IMR-90 (cell line): Measurements from ENCODE around the gene ISCU. TPM values are rescaled to one million over a fixed set of nuclear protein-coding genes. Genes with fewer than 3 reads are reported as not detected.

ENCODE experiments used
- ATAC-seq: fragments of 200-7000 bp; cut with Tn5 transposase; 2 replicates; pipeline ENCODE4 v1.9.1; 2020; ENCODE audit warnings: low read depth, mild to moderate bottlenecking, moderate library complexity
- BruUV-seq: library from RNA; stranded (reverse); fragments of 400-500 nt; replicated peaks from 2 replicates; lab custom pipeline; 2021; lab: Mats Ljungman, UMichigan
- CTCF ChIA-PET: fragments of 300-600 bp; formaldehyde crosslinking; extraction: SDS; loops from one replicate; lab custom pipeline; 2021; ENCODE audit warnings: antibody characterized with exemption; lab: Yijun Ruan, JAX
- POLR2A ChIA-PET: fragments of 300-600 bp; sonication (Branson Sonifier 250); formaldehyde crosslinking; loops from one replicate; lab custom pipeline; 2022; ENCODE audit warnings: antibody characterized with exemption; ENCODE audit not compliant: unreplicated experiment; lab: Charles Lee
- DNase-seq: peaks from one replicate; pipeline ENCODE4 v3.0.0; 2013
- H2AFZ ChIP-seq: replicated peaks from 2 replicates; pipeline ENCODE3; 2013; ENCODE audit warnings: low read length, mild to moderate bottlenecking; ENCODE audit not compliant: poor library complexity
- H2AK5ac ChIP-seq: 2 replicates; pipeline ENCODE4 v1.6.1; 2013; ENCODE audit warnings: low read depth, low read length, inconsistent platforms
- H2AK9ac ChIP-seq: replicated peaks from 2 replicates; pipeline ENCODE3; 2013; ENCODE audit warnings: mild to moderate bottlenecking, low read depth, low read length, moderate library complexity; ENCODE audit not compliant: poor library complexity
- H2BK120ac ChIP-seq: 2 replicates; pipeline ENCODE4 v1.6.1; 2013; ENCODE audit warnings: low read depth, low read length, inconsistent platforms
- H2BK15ac ChIP-seq: 3 replicates; pipeline ENCODE4 v1.6.1; 2013; ENCODE audit warnings: low read depth, low read length, inconsistent platforms
- H2BK20ac ChIP-seq: 2 replicates; pipeline ENCODE4 v1.6.1; 2013; ENCODE audit warnings: low read depth, mild to moderate bottlenecking, inconsistent platforms, low read length, moderate library complexity
- H2BK5ac ChIP-seq: 2 replicates; pipeline ENCODE4 v1.6.1; 2013; ENCODE audit warnings: mild to moderate bottlenecking, low read depth, low read length, inconsistent platforms; ENCODE audit not compliant: poor library complexity, severe bottlenecking
- H3K14ac ChIP-seq: replicated peaks from 2 replicates; pipeline ENCODE4 v1.6.1; 2013; ENCODE audit warnings: low read depth, low read length, inconsistent platforms
- H3K18ac ChIP-seq: 2 replicates; pipeline ENCODE4 v1.6.1; 2013; ENCODE audit warnings: low read depth, low read length, control low read depth
- H3K23ac ChIP-seq: 2 replicates; pipeline ENCODE4 v1.6.1; 2013; ENCODE audit warnings: low read depth, low read length, inconsistent platforms
- H3K27ac ChIP-seq: 2 replicates; pipeline ENCODE4 v1.5.1; 2013; ENCODE audit warnings: mild to moderate bottlenecking, control low read depth, low read length; ENCODE audit not compliant: insufficient read depth
- H3K27me3 ChIP-seq: 2 replicates; pipeline ENCODE4 v1.6.1; 2013; ENCODE audit warnings: low read length; ENCODE audit not compliant: control insufficient read depth, insufficient read depth
- H3K36me3 ChIP-seq: 2 replicates; pipeline ENCODE4 v1.6.1; 2013; ENCODE audit warnings: low read length, mixed read lengths; ENCODE audit not compliant: control insufficient read depth, insufficient read depth
- H3K4ac ChIP-seq: 2 replicates; pipeline ENCODE4 v1.6.1; 2013; ENCODE audit warnings: low read depth, low read length, inconsistent platforms
- H3K4me1 ChIP-seq: 2 replicates; pipeline ENCODE4 v1.6.1; 2013; ENCODE audit warnings: low read length, mixed read lengths; ENCODE audit not compliant: control insufficient read depth, insufficient read depth
- H3K4me2 ChIP-seq: 2 replicates; pipeline ENCODE4 v1.6.1; 2013; ENCODE audit warnings: low read depth, mild to moderate bottlenecking, control low read depth, low read length, moderate library complexity
- H3K4me3 ChIP-seq: 2 replicates; pipeline ENCODE4 v1.5.1; 2013; ENCODE audit warnings: low read depth, mild to moderate bottlenecking, control low read depth, low read length, moderate library complexity; ENCODE audit not compliant: insufficient read depth
- H3K56ac ChIP-seq: 2 replicates; pipeline ENCODE4 v1.6.1; 2013; ENCODE audit warnings: low read length, inconsistent platforms; ENCODE audit not compliant: insufficient read depth; ENCODE audit errors: extremely low read depth
- H3K79me1 ChIP-seq, 2 experiments: 2 replicates each; pipeline ENCODE4 v1.6.1; 2013; ENCODE audit warnings: low read length in 2 of 2, inconsistent platforms in 1 of 2, low read depth in 1 of 2
- H3K9ac ChIP-seq: 2 replicates; pipeline ENCODE4 v1.6.1; 2013; ENCODE audit warnings: low read depth, low read length, control low read depth
- H3K9me1 ChIP-seq: 2 replicates; pipeline ENCODE4 v1.6.1; 2013; ENCODE audit warnings: low read length, inconsistent platforms; ENCODE audit not compliant: insufficient read depth
- H3K9me3 ChIP-seq: 2 replicates; pipeline ENCODE4 v1.6.1; 2013; ENCODE audit warnings: low read length; ENCODE audit not compliant: control insufficient read depth, insufficient read depth
- H4K20me1 ChIP-seq: 2 replicates; pipeline ENCODE4 v1.6.1; 2013; ENCODE audit warnings: low read length, inconsistent platforms; ENCODE audit not compliant: insufficient read depth
- H4K5ac ChIP-seq: 2 replicates; pipeline ENCODE4 v1.6.1; 2013; ENCODE audit warnings: mild to moderate bottlenecking, low read depth, low read length, control low read depth
- H4K8ac ChIP-seq, 2 experiments: 2 replicates each; pipeline ENCODE4 v1.6.1; 2013; ENCODE audit warnings: low read depth in 2 of 2, low read length in 2 of 2, control low read depth in 1 of 2, inconsistent platforms in 1 of 2
- H4K91ac ChIP-seq: 2 replicates; pipeline ENCODE4 v1.6.1; 2013; ENCODE audit warnings: low read depth, low read length, inconsistent platforms; ENCODE audit not compliant: insufficient read depth
- NFE2L2 ChIP-seq: fragments of 150-350 bp; IDR thresholded peaks from 2 replicates; pipeline ENCODE4 v1.6.1; 2016; ENCODE audit warnings: low read depth, mild to moderate bottlenecking, low read length
- POLR2A ChIP-seq: IDR thresholded peaks from 2 replicates; pipeline ENCODE4 v1.6.1; 2012; ENCODE audit warnings: mild to moderate bottlenecking, low read depth, low read length
- USF2 ChIP-seq: fragments of 150-350 bp; IDR thresholded peaks from 2 replicates; pipeline ENCODE4 v1.6.1; 2017; ENCODE audit warnings: mild to moderate bottlenecking, antibody characterized with exemption, low read length, low read depth
- WGBS, 2 experiments: methylation state at CpG; one replicate each; pipeline versions ENCODE4 v1.1.5 to v1.1.7; 2013; ENCODE audit warnings: missing lambda C conversion rate in 2 of 2; ENCODE audit not compliant: insufficient read length in 1 of 2; ENCODE audit errors: extremely low coverage in 2 of 2; 5-methylcytosine and 5-hydroxymethylcytosine counted together
- dilution Hi-C: fragments of 300-500 bp; cut with HindIII; formaldehyde crosslinking; loops from one replicate; pipeline ENCODE4 v1.14.3; 2018; ENCODE audit warnings: low sequenced_read_pairs; ENCODE audit not compliant: unreplicated experiment
- in situ Hi-C: fragments of 300-500 bp; cut with MboI; formaldehyde crosslinking; loops from 3 replicates; pipeline ENCODE4 v1.14.3; 2019; ENCODE audit warnings: low sequenced_read_pairs, inconsistent platforms, mixed read lengths
- intact Hi-C: fragments of 100-400 bp; cut with micrococcal nuclease; formaldehyde crosslinking; loops from 2 replicates; pipeline ENCODE4 v1.10.0; 2022
- polyA plus RNA-seq, 3 experiments: library from polyadenylated mRNA; depleted of rRNA; stranded (reverse); fragments of >200 nt; gene quantifications; 2 replicates each; pipeline ENCODE4 v1.2.3, GENCODE V29; 2012; ENCODE audit warnings: low replicate concordance in 1 of 3
- total RNA-seq: library from RNA; depleted of rRNA; stranded (reverse); fragments of >200 nt; gene quantifications from 2 replicates; pipeline ENCODE4 v1.2.3, GENCODE V29; 2012

Gene ISCU
- total and polyA plus RNA-seq, 2 of the 4 experiments (the other 2 are of a cell fraction), result 52.7 to 87.2 TPM

- no peak for TF ChIP-seq NFE2L2
Measured at GRCh38 chr12:108567406-108568337, 5.3 kb downstream of the ISCU start (continued).

- intact Hi-C loops (no loop called here), dilution Hi-C loops (no loop called here), in situ Hi-C loops (loop anchor here (5.0 to 10.0 kb wide), 3 partner anchors 49 to 386 kb away; no protein-coding TSS in a partner anchor)
- Histone ChIP-seq H4K8ac (no peak overlapping the region), H3K4me3 (no peak overlapping the region), H2BK20ac (no peak overlapping the region), H3K9ac (no peak overlapping the region), H3K27ac (no peak overlapping the region), H3K4me1 (no peaks in the 10 kb centered on the region), H3K36me3 (peaks cover 38% of the 10 kb centered on the region), H3K56ac (no peak overlapping the region), H2BK120ac (no peak overlapping the region), H3K4ac (no peak overlapping the region), H3K9me3 (no peaks in the 10 kb centered on the region), H3K9me1 (no peaks in the 10 kb centered on the region), H2AK5ac (no peak overlapping the region), H3K79me1 (peaks cover 7 to 16% of the 10 kb centered on the region in 2 experiments; a peak in 3 of 4 replicates), H2BK15ac (no peak overlapping the region), H4K20me1 (0 out of 2 replicates have a peak, but pooled peaks cover 4% of the 10 kb centered on the region), H3K23ac (no peak overlapping the region), H3K4me2 (no peak overlapping the region), H2AFZ (no peak overlapping the region), H3K18ac (no peak overlapping the region), H4K91ac (no peak overlapping the region), H3K14ac (no peak overlapping the region), H3K27me3 (no peaks in the 10 kb centered on the region), H2BK5ac (no peak overlapping the region), H2AK9ac (no peak overlapping the region), H4K5ac (no peak overlapping the region)
- ATAC-seq, result no peak
- CTCF ChIA-PET, result interaction anchor here (6.5 kb wide), 1 partner anchor 49 kb away, joined by 37 read pairs; no protein-coding TSS in a partner anchor
- POLR2A ChIA-PET, result no interaction called here
- DNase-seq, result no peak
- TF ChIP-seq USF2 (no peak), POLR2A (no peak)
- 90% methylated on average over 3 of the region's 10 CpGs; no CpG with 5 or more reads in 1 of the 2 experiments for WGBS, 2 experiments
- no TSS peak for BruUV-seq
Measured at GRCh38 chr12:108568338-108569154, 6.2 kb downstream of the ISCU start.
